Measurements from ENCODE around the gene KAZALD1.

Gene KAZALD1

GRCh38 chr10:101020427-101021075 is 41.2 kb upstream of the KAZALD1 start:
- Histone ChIP-seq H3K36me3 (ENCODE audit: insufficient read depth, low read length) (no peaks in the 10 kb centered on the region), H3K4me3 (ENCODE audit: low read depth in 1 of 2, low read length in 2 of 2) (no peak overlapping the region), H3K4me1 (ENCODE audit: insufficient read depth, low read length) (no peaks in the 10 kb centered on the region), H3K27me3 (ENCODE audit: control insufficient read depth in 1 of 2, insufficient read depth in 2 of 2, low read length in 2 of 2) (peaks cover 0 to 25% of the 10 kb centered on the region in 2 donors), H3K27ac (ENCODE audit: low read depth, low read length) (no peak overlapping the region), H3K9me3 (ENCODE audit: low read length) (no peaks in the 10 kb centered on the region), H3K9ac (ENCODE audit: low read length) (no peak overlapping the region)

DNA sequence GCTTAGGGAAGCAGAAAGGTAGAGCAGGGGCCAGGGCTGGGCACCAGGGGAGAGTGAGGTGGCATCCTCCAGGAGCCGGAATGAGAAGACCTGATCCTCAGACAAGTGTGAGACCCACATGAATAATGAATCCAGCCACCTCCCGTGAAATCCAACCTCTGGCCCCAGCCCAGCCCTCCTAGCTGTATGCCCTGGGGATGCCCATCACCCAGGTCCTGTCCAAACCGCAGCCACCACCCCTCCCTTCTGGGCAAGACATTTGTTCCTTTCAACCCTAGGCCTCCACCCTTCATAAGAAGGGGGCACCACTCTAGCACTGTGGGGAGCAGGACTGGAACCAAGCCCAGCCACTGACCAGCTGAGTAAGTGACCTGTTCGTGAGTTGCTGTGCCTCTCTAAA is 40.5 kb upstream of the KAZALD1 start:
- Histone ChIP-seq H3K9me3 (ENCODE audit: low read length) (no peaks in the 10 kb centered on the region), H3K4me3 (ENCODE audit: low read depth in 1 of 2, low read length in 2 of 2) (no peak overlapping the region), H3K4me1 (ENCODE audit: insufficient read depth, low read length) (no peaks in the 10 kb centered on the region), H3K27ac (ENCODE audit: low read depth, low read length) (no peak overlapping the region), H3K9ac (ENCODE audit: low read length) (no peak overlapping the region), H3K36me3 (ENCODE audit: insufficient read depth, low read length) (no peaks in the 10 kb centered on the region), H3K27me3 (ENCODE audit: control insufficient read depth in 1 of 2, insufficient read depth in 2 of 2, low read length in 2 of 2) (peaks cover 0 to 18% of the 10 kb centered on the region in 2 donors)

GRCh38 chr10:101021692-101022251 is 40.0 kb upstream of the KAZALD1 start:
- Histone ChIP-seq H3K36me3 (ENCODE audit: insufficient read depth, low read length) (no peaks in the 10 kb centered on the region), H3K27me3 (ENCODE audit: control insufficient read depth in 1 of 2, insufficient read depth in 2 of 2, low read length in 2 of 2) (peaks cover 0 to 14% of the 10 kb centered on the region in 2 donors), H3K4me1 (ENCODE audit: insufficient read depth, low read length) (no peaks in the 10 kb centered on the region), H3K4me3 (ENCODE audit: low read depth in 1 of 2, low read length in 2 of 2) (no peak overlapping the region), H3K9ac (ENCODE audit: low read length) (no peak overlapping the region), H3K9me3 (ENCODE audit: low read length) (no peaks in the 10 kb centered on the region), H3K27ac (ENCODE audit: low read depth, low read length) (no peak overlapping the region)

GRCh38 chr10:101022967-101023705 is 38.7 kb upstream of the KAZALD1 start:
- Histone ChIP-seq H3K36me3 (ENCODE audit: insufficient read depth, low read length) (no peaks in the 10 kb centered on the region), H3K27ac (ENCODE audit: low read depth, low read length) (no peak overlapping the region), H3K4me3 (ENCODE audit: low read depth in 1 of 2, low read length in 2 of 2) (no peak overlapping the region), H3K9me3 (ENCODE audit: low read length) (no peaks in the 10 kb centered on the region), H3K4me1 (ENCODE audit: insufficient read depth, low read length) (no peaks in the 10 kb centered on the region), H3K27me3 (ENCODE audit: control insufficient read depth in 1 of 2, insufficient read depth in 2 of 2, low read length in 2 of 2) (peaks cover 0 to 14% of the 10 kb centered on the region in 2 donors), H3K9ac (ENCODE audit: low read length) (no peak overlapping the region)

DNA sequence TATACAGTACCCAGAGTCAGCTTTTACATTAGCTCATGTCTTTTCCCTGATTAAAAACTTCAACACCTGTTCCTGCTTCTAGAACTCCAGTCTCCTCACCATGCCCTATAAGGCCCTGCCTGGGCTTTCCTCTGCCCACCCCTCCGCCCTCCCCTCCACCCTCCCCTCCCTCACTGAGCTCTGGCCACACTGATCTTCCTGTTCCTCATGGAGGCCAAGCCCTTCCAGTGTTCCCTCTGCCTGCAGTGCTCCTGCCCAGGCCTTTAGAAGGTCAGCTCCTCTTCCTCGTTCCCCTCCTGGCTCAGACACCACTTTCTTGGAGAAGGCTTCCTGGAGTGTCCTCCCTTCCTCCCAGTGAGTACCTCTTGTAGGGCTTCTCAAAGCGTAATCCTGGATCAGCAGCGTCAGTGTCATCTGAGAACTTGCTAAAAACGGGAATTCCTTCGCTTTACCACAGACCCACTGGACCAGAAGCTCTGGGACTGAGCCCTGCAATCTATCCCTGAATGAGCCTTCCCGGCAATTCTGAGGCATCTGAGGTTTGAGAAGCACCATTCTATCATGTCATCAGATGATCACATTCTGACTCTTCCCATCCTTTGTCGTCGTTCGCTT is 34.6 kb upstream of the KAZALD1 start:
- Histone ChIP-seq H3K9me3 (ENCODE audit: low read length) (no peaks in the 10 kb centered on the region), H3K27me3 (ENCODE audit: control insufficient read depth in 1 of 2, insufficient read depth in 2 of 2, low read length in 2 of 2) (no peaks in the 10 kb centered on the region), H3K27ac (ENCODE audit: low read depth, low read length) (no peak overlapping the region), H3K9ac (ENCODE audit: low read length) (no peak overlapping the region), H3K4me3 (ENCODE audit: low read depth in 1 of 2, low read length in 2 of 2) (no peak overlapping the region), H3K4me1 (ENCODE audit: insufficient read depth, low read length) (peaks cover 9% of the 10 kb centered on the region), H3K36me3 (ENCODE audit: insufficient read depth, low read length) (no peaks in the 10 kb centered on the region)

DNA sequence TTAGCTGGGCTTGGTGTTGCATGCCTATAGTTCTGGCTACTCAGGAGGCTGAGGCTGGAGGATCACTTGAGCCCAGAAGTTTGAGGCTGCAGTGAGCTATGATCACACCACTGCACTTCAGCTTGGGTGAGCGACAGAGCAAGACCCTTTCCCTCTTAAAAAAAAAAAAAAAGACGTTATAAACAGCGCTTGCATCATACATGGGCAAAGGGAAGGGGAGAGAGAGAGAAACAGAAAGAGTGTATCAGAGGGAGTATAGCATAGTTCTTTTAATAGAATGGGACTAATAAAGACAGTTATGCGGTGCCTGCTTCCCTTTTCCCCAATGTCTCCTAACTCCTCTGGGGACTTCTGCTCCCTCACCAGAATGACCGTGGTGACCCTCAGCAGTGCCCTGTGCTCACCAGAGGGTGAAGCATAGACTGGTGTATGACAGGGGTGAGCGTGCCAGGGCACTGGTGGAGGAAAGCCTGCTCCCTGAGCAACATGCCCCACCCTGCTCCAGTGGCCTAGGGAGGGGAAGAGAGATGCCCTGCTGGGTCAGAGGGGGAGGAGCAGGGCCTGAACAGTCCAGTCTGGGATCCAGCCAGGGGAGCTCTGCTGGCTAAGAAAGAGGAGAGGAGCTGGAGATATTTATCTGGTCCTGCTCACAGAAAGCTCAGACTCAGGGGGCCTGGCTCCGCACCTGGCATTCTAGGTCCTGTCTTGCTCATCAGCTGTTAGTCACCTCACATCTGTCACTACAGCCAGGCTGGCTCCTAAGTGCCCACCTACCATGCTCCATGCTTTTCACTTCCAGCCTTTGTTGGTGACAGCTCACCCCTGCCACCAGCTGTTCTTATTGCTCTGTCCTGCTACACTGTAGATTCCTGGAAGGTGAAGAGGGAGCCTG is 33.1 kb upstream of the KAZALD1 start:
- H3K9ac ChIP-seq (ENCODE audit: low read length): no peak overlapping the region
- peaks cover 17% of the 10 kb centered on the region for H3K4me1 ChIP-seq (ENCODE audit: insufficient read depth, low read length)
- H3K4me3 ChIP-seq (ENCODE audit: low read depth in 1 of 2, low read length in 2 of 2): no peak overlapping the region
- H3K9me3 ChIP-seq (ENCODE audit: low read length): no peaks in the 10 kb centered on the region
- H3K36me3 ChIP-seq (ENCODE audit: insufficient read depth, low read length): no peaks in the 10 kb centered on the region
- H3K27me3 ChIP-seq (ENCODE audit: control insufficient read depth in 1 of 2, insufficient read depth in 2 of 2, low read length in 2 of 2): no peaks in the 10 kb centered on the region
- no peak overlapping the region for H3K27ac ChIP-seq (ENCODE audit: low read depth, low read length)

DNA sequence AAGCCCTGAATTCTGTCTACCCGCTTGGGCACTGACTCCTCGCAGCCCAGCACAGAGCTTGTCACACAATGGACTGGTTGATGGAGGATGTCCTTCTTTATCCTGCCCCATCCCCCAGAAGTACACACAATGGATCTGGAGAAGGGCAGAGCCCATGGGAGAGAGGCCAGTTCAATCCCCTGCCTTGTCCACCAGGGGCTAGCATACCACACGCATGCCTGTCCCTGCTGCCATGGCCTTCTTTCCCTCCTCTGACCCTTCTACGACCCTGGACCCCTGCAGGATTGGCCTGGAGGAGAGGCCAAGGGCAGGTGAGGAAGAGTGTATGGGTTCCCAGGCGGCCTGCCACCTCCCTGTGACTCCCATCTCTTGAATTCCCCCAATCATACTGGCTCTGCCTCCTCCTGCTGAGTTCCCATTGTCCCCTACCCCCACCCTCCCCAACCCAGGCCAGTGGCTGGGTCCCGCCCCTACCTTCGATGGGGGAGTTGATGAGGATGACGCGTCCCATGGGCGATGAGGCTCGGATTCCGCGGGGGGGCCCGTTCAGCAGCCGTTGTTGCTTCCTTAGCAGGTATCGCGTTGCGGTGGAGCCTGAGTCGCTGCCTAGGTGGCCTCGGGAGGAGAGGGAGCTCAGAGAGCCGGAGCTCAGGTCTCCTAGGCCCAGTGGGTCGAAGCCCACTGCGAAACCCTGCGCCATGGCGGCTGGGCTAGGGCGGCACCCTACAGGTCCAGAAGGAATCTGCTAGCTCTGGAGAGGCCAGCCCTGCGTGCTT is 32.1 kb upstream of the KAZALD1 start:
- H3K4me3 ChIP-seq (ENCODE audit: low read depth in 1 of 2, low read length in 2 of 2): no peak overlapping the region
- H3K27me3 ChIP-seq (ENCODE audit: control insufficient read depth in 1 of 2, insufficient read depth in 2 of 2, low read length in 2 of 2): no peaks in the 10 kb centered on the region
- peaks cover 17% of the 10 kb centered on the region for H3K4me1 ChIP-seq (ENCODE audit: insufficient read depth, low read length)
- H3K9me3 ChIP-seq (ENCODE audit: low read length): no peaks in the 10 kb centered on the region
- peaks cover under 1% of the 10 kb centered on the region for H3K36me3 ChIP-seq (ENCODE audit: insufficient read depth, low read length)
- no peak overlapping the region for H3K9ac ChIP-seq (ENCODE audit: low read length)
- no peak overlapping the region for H3K27ac ChIP-seq (ENCODE audit: low read depth, low read length)

DNA sequence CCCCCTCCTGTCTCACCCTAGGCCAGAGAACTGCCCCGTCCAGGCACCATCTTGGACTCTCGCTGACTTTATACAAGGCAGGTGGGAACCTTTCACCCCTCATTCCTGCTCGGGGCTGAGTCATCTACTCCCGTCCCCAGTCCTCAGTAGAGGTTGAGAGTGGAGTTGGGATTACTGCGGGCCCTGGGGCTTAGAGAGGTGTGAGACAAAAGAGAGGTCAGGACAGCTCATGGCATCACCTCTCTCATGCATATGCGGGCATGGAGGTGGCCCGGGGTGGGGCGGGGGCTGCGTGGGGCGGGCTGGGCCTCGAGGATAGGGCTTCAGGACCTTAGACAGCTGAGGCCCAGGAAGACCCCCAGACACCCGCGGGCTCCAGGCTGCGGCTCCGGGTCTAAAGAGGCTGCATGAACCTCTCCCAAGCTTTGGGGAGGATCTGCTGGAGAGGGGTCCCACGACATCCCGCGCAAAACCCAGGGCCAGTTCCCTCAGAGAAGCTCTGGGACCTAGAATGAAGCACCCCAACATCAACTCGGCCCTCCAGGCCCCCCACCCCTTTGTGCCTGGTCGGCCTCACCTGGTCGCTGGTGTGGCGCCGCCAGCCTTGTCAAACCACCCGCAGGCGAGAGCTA is 31.2 kb upstream of the KAZALD1 start:
- Histone ChIP-seq H3K9me3 (ENCODE audit: low read length) (no peaks in the 10 kb centered on the region), H3K36me3 (ENCODE audit: insufficient read depth, low read length) (peaks cover 9% of the 10 kb centered on the region), H3K9ac (ENCODE audit: low read length) (peak overlapping the region; percentile 79), H3K27me3 (ENCODE audit: control insufficient read depth in 1 of 2, insufficient read depth in 2 of 2, low read length in 2 of 2) (no peaks in the 10 kb centered on the region), H3K4me3 (ENCODE audit: low read depth in 1 of 2, low read length in 2 of 2) (peak overlapping the region; percentile 66 to 95), H3K27ac (ENCODE audit: low read depth, low read length) (no peak overlapping the region), H3K4me1 (ENCODE audit: insufficient read depth, low read length) (peaks cover 17% of the 10 kb centered on the region)

GRCh38 chr10:101031128-101031795 is 30.5 kb upstream of the KAZALD1 start, which contains the start of the genes PDZD7 and SFXN3:
TSS of gene PDZD7 (minus strand) at chr10:101031129. CDS start at chr10:101030219, 910 bp downstream.
TSS of gene SFXN3 (plus strand) at chr10:101031234. CDS start at chr10:101034695, 3,461 bp downstream.
- Histone ChIP-seq H3K27ac (ENCODE audit: low read depth, low read length) (peak within 1 kb of the TSS; percentile 95), H3K9me3 (ENCODE audit: low read length) (no peaks in the 10 kb centered on the region), H3K4me1 (ENCODE audit: insufficient read depth, low read length) (peaks cover 17% of the 10 kb centered on the region), H3K36me3 (ENCODE audit: insufficient read depth, low read length) (peaks cover 16% of the 10 kb centered on the region), H3K27me3 (ENCODE audit: control insufficient read depth in 1 of 2, insufficient read depth in 2 of 2, low read length in 2 of 2) (no peaks in the 10 kb centered on the region), H3K9ac (ENCODE audit: low read length) (peak within 1 kb of the TSS; percentile 79), H3K4me3 (ENCODE audit: low read depth in 1 of 2, low read length in 2 of 2) (peak within 1 kb of the TSS; percentile 66 to 95)

Measured in muscle layer of colon (tissue), 2 donors.